IPS-11a (cell line): Measurements from ENCODE around the gene USP37.

Experiments used
- H3K4me3 ChIP-seq: one replicate; pipeline ENCODE4 v1.5.1; 2013; ENCODE audit warnings: low read depth, low read length, control low read depth

Gene USP37

DNA sequence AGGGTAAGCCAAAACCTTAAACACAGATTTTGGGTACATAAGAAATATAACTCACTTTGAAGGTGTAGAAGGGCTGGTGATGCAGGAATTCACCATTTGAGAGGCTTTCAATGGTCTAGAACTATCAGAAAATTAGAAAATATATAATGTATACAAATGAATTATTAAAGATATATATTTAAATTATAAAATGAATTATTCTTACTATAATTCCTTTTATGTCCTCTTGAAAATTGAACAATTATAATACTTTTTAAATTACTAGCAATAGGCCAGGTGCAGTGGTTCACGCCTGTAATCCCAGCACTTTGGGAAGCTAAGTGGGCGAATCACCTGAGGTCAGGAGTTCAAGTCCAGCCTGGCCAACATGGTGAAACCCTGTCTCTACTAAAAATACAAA is 88.6 kb downstream of the USP37 start:
- no peak overlapping the region for H3K4me3 ChIP-seq

GRCh38 chr2:218478544-218478943 is 89.6 kb downstream of the USP37 start:
- no peak overlapping the region for H3K4me3 ChIP-seq

DNA sequence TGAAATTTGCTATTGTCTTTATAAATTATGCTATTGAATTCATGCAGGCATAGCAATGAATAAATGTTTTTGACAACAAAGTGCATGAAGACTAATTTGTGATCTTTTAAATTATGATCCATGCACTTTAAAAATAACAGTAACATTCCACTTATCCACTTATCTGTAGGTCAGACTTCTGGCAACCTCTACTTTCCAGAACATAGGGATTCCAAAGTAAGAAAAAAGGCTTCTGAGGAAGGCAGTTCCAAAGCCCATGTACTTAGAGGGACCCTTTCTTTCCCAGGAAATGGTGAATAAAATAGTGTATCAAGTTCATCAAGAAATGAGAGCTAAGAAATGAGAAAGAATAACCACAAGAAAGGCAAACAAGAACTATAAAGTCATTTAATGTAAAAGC is 90.9 kb downstream of the USP37 start:
- H3K4me3 ChIP-seq = no peak overlapping the region

GRCh38 chr2:218476676-218477075 is 91.5 kb downstream of the USP37 start:
- H3K4me3 ChIP-seq = no peak overlapping the region

DNA sequence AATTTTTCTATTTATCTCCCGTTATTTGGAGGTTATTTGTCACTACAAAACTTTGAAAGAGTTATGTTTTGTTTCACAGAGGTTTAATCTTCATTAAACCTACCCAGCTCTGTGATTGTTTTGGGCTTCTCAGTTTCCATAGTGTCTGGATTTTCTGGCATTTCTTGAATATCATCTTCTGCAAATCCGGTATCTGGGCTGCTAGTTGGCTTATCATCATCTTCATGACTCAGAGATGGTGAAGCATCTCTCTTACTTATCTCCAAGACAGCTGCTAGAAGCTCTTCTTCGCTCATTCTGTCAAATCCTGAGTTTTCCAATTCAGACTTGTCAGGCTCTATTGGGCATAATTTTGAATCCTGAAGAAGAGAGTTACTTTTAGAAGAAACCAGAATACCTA is 93.6 kb downstream of the USP37 start:
- H3K4me3 ChIP-seq = no peak overlapping the region

DNA sequence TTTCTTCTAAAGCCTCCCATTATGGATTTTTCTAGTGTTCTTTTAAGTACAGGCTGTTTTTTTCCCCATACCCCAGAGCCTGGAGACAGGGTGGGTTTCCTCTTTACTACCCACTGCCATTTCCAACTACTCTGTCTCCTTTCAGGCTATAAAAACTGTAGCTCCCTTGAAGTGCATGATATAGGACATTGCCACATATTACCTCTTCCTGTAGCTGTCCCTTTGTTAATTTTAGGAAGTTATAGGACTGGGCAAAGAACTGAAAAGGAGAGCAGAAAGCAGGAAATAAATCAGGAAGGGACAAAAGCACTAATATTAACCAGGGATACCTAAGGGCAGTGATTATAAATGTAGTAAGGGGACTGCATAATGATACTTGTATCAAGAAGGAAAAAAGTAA is 95.2 kb downstream of the USP37 start:
- H3K4me3 ChIP-seq = no peak overlapping the region

GRCh38 chr2:218471982-218472381 is 96.2 kb downstream of the USP37 start:
- H3K4me3 ChIP-seq = no peak overlapping the region

DNA sequence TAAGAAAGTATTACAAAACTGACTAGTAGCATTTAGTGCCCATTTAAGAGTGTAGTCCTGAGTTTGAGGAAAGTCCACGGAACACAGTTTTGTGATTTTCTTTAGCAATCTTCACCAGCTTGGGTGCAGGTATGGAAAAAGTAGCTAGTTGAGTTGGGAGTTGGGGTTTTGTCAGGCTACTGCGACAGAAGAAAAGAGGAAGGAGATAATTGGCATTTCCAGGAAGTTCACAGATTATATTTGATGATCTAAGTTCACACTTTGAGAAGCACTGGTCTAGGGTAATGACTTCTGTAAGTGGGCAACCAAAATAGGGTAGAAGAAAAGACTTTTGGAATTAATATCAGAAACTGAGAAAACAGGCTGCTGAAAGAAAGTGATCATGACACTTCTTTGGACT is 97.1 kb downstream of the USP37 start:
- no peak overlapping the region for H3K4me3 ChIP-seq

- H3K4me3 ChIP-seq = no peak overlapping the region
Observed at GRCh38 chr2:218470448-218470847, 97.7 kb downstream of the USP37 start.

DNA sequence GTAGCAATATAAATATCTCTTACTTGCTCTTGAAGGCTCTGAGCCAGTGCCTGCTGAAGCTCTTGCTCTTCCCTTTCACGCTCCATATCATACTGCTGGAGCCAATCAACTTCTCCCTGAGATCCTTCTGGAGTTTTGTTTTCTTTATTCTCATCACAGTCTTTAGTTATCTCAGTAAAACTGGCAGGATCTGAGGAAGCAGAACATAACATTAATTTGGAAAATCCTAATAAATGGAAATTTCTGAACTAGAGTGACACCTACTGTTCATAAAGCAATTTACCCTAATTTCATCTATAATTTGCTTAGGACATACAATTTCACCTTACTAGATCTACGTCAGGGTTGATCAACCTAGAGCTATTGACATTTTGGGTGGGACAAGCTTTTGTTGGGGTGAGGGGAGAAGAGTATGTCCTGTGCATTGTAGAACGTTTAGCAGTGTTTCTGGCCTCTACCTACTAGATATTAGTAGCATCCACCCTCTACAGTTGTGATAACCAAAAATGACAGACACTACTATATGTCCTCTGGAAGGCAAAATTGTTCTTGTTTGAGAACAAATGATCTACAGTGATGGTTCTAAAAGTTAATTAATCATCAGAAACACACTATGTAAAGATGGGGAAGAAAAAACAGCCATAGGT is 102.0 kb downstream of the USP37 start:
- no peak overlapping the region for H3K4me3 ChIP-seq

- no peak overlapping the region for H3K4me3 ChIP-seq
Observed at GRCh38 chr2:218458598-218458997, 109.6 kb downstream of the USP37 start.

DNA sequence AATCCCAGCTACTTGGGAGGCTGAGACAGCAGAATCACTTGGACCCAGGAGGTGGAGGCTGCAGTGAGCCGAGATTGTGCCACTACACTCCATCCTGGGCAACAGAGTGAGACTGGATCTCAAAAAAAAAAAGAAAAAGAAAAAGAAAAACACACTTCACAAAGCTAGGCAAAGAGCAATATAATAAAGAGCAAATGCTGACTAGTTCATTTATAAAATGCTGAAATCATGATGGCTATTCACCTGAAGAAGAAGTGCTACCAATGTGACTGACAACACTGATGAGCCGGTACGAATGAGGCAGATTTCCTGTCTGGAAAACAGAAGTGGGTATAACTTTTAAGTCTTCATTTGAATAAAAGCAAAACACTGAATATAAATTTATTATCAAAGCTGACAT is 111.3 kb downstream of the USP37 start:
- H3K4me3 ChIP-seq = no peak overlapping the region

- no peak overlapping the region for H3K4me3 ChIP-seq
Observed at GRCh38 chr2:218452079-218452478, 116.1 kb downstream of the USP37 start.

GRCh38 chr2:218448934-218449333 is 119.2 kb downstream of the USP37 start:
- no peak overlapping the region for H3K4me3 ChIP-seq

DNA sequence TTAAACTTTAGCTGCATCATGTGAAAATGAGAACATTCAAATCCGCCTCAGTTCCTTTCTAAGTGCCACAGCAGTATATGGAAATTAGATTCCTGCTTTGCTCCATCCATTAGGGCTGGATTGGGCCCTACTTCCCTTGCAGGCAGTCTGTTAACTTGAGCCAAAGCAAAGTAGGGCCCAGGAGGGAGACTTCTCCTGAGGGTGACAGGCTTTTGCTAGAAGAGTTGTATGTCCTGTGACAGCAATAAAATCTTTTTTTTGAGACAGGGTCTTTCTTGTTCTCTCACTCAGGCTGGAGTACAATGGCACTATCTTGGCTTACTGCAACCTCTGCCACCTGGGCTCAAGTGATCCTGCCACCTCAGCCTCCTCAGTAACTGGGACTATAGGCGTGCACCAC is 121.1 kb downstream of the USP37 start:
- H3K4me3 ChIP-seq = no peak overlapping the region

- H3K4me3 ChIP-seq = no peak overlapping the region
Observed at GRCh38 chr2:218446547-218446946, 121.6 kb downstream of the USP37 start.

- H3K4me3 ChIP-seq = no peak overlapping the region
Observed at GRCh38 chr2:218445602-218446001, 122.5 kb downstream of the USP37 start.

DNA sequence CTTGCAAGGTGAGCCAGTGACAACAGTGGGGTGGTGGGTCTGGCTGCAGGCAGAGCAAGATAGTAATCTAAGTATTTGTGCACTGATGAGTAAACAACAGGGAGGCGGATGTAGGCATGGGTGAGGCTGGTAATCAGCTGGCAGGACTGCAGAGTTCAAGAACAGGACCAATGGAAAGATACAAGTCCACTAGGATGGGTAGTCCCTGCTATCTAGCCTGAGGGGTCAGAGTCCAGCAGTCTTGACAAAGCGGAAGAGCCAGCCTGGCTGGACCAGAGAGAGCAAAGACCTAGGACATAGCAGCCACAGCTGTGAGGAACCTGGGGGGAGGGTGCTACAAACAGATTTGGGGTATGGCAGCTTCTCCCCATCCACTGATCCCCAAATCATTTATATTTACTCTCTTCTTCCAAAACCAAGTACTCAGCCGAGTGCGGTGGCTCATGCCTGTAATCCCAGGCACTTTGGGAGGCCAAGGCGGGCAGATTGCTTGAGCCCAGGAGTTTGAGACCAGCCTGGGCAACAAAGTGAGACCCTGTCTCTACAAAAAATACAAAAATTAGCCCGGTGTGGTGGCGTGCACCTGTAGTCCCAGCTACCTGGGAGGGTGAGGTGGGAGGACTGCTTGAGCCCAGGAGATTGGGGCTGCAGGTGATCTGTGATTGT is 123.3 kb downstream of the USP37 start:
- no peak overlapping the region for H3K4me3 ChIP-seq

DNA sequence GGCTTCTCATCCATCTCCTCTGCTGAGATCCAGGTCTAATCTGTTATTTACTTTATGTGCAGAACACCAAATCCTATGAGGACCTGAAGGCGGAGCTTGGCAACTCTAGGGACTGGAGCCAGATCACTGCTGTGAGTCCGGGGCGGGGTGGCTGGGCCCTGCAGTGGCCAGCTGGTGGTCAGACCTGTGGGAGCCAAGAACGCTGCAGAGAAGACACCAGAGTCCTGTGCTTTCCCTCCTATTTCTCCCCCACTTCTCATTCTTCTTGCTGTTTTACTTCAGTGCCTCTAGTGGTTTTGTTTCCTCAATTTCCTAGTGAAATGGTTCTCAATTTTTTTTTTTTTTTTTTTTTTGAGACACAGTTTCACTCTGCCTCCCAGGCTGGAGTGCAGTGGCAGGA is 129.6 kb downstream of the USP37 start:
- no peak overlapping the region for H3K4me3 ChIP-seq

DNA sequence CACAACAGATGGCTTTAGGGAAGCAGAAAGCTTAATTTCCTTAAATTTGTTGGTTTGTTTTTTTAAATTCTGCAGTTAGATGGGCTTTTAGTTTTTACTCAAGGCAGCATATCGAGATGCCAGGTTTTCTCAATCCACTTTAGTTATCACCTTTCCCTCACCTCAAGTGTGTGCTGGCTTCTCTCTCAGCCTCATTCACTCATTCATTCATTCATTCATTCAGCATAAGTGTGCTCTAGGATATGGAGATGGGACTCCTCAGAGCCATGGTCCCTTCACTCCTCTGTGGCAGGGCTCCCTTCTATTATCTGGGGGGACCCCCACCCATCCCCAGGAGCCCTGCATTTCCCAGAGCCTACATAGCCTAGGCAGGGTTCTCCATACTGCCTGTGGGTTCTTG is 130.2 kb downstream of the USP37 start:
- no peak overlapping the region for H3K4me3 ChIP-seq

DNA sequence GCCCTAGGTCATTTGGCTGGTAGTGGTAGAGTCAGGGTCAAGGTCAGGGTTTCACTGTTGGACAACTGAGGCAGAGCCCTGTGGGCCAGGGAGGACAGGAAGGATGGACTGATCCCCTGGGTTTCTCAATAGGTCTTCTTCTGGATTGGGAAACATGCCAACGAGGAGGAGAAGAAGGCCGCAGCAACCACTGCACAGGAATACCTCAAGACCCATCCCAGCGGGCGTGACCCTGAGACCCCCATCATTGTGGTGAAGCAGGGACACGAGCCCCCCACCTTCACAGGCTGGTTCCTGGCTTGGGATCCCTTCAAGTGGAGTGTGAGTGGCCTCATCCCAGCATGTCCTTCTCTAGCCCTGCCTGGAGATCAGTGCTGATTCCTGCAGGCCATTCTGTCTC is 131.2 kb downstream of the USP37 start:
- no peak overlapping the region for H3K4me3 ChIP-seq

DNA sequence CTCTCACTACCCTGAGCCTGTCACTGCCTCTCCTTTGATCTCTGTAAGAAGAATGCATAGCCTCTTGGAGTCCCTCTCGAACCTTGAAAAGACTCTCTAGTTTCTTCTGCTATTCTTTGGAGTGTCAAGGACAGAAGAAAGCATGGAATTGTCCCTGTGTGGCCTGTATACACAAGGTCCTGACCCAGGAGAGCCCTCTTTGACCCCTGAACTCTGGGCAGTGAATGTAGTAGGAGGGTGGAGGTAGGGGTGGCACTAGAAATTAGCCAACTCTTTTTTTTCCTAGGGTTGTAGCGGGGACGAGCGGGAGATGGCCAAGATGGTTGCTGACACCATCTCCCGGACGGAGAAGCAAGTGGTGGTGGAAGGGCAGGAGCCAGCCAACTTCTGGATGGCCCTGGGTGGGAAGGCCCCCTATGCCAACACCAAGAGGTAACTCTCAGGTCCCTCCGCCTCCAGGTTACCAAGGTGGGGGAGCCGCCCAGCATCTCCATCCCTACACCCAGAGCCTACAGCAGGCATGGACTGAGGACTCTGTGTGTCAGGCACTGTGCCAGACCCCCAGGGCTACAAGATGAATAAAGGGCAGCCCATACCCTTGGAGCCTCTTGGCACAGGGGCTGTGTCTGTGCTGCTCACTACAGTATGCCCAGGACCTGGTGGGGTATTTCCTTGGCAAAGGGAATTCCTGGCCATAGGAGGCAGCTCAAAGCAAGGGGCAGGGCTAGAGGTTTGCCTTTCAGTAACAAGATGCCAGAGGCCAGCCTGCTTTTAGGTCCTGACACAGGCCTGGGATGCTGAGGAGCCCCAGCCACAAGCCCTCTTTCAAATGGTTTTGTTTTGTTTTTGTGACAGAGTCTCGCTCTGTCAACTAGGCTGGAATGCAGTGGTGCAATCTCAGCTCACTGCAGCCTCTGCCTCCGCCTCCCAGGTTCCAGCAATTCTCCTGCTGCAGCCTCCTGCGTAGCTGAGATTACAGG is 132.9 kb downstream of the USP37 start:
- H3K4me3 ChIP-seq = no peak overlapping the region
